Esophagus muscularis mucosa (tissue), 4 donors: ENCODE results near the gene TBCD. TPM values are rescaled to one million over a fixed set of nuclear protein-coding genes. Genes with fewer than 3 reads are reported as not detected.

ENCODE experiments used
- DNase-seq: peaks from one replicate; pipeline ENCODE4 v3.0.0-alpha.2; 2017; ENCODE audit errors: extremely low spot score
- H3K27ac ChIP-seq, 4 donors: fragments of 200-600 bp; sonication (generic); replicated peaks in 1 of 4; 1 replicate in 3 of 4; 2 replicates in 1 of 4; pipeline ENCODE4 v1.5.1; 2016 to 2019; ENCODE audit warnings: mild to moderate bottlenecking in 1 of 4
- H3K27me3 ChIP-seq, 4 donors: fragments of 200-600 bp; sonication (generic); one replicate each; pipeline versions ENCODE4 v1.5.1 to v1.6.0; 2016 to 2019
- H3K36me3 ChIP-seq, 4 donors: fragments of 200-600 bp; sonication (generic); one replicate each; pipeline ENCODE4 v1.5.1; 2016 to 2019
- H3K4me1 ChIP-seq, 4 donors: fragments of 200-600 bp; sonication (generic); one replicate each; pipeline ENCODE4 v1.5.1; 2016 to 2019
- H3K4me3 ChIP-seq, 4 donors: fragments of 200-600 bp; sonication (generic); 1 replicate in 2 of 4; 2 replicates in 2 of 4; pipeline ENCODE4 v1.5.1; 2016 to 2019; ENCODE audit warnings: mild to moderate bottlenecking in 4 of 4, moderate library complexity in 1 of 4
- H3K9me3 ChIP-seq, 4 donors: fragments of 200-600 bp; sonication (generic); 1 replicate in 3 of 4; 2 replicates in 1 of 4; pipeline ENCODE4 v1.5.1; 2016 to 2019
- EP300 ChIP-seq: sonication (generic); formaldehyde crosslinking; IDR thresholded peaks from one replicate; pipeline ENCODE4 v1.6.1; 2017; ENCODE audit warnings: antibody characterized with exemption
- POLR2A ChIP-seq: fragments of 450-650 bp; IDR thresholded peaks from one replicate; pipeline ENCODE4 v1.6.1; 2017; ENCODE audit warnings: antibody characterized with exemption, moderate library complexity, mild to moderate bottlenecking, low read depth
- POLR2AphosphoS5 ChIP-seq, 2 donors: sonication (generic); formaldehyde crosslinking; IDR thresholded peaks; one replicate each; pipeline ENCODE4 v1.6.1; 2017; ENCODE audit warnings: antibody characterized with exemption in 2 of 2
- WGBS: methylation state at CpG from one replicate; pipeline ENCODE4 v1.1.5; 2018; 5-methylcytosine and 5-hydroxymethylcytosine counted together
- intact Hi-C: fragments of 100-400 bp; cut with DNase I; formaldehyde crosslinking; loops from one replicate; pipeline ENCODE4 v1.15.1; 2023
- total RNA-seq, 4 donors: library from RNA; depleted of rRNA; stranded (reverse); fragments of >200 nt; gene quantifications; one replicate each; pipeline versions ENCODE4 v1.1.0 to v1.2.1, GENCODE V29; 2016
- TF ChIP-seq, protein P1 (sequence below), 3 experiments: fragments of 200-600 bp in 2 of 3; fragments of 450-650 bp in 1 of 3; sonication (generic) in 2 of 3; IDR thresholded peaks; one replicate each; pipeline ENCODE4 v1.5.1; 2017 to 2019; ENCODE audit warnings: antibody characterized with exemption in 3 of 3, mild to moderate bottlenecking in 2 of 3, moderate library complexity in 1 of 3

The TBCD gene
- total RNA-seq, 4 donors from 2014 or later, result 38.1 to 56.7 (median 53.6) TPM

GRCh38 chr17:82941021-82942001 lies 189.4 kb downstream of the TBCD start:
- H3K4me3 ChIP-seq, result no peak overlapping the region
- no peak overlapping the region for H3K27ac ChIP-seq
- H3K27me3 ChIP-seq, result no peaks in the 10 kb centered on the region
- peaks cover 66 to 91% (median 87%) of the 10 kb centered on the region in 4 donors for H3K36me3 ChIP-seq
- no peak for TF ChIP-seq EP300
- no peak for TF ChIP-seq POLR2AphosphoS5 (IDR thresholded peaks at IDR 0.05)
- no peak for TF ChIP-seq POLR2A
- TF ChIP-seq, protein P1, sequence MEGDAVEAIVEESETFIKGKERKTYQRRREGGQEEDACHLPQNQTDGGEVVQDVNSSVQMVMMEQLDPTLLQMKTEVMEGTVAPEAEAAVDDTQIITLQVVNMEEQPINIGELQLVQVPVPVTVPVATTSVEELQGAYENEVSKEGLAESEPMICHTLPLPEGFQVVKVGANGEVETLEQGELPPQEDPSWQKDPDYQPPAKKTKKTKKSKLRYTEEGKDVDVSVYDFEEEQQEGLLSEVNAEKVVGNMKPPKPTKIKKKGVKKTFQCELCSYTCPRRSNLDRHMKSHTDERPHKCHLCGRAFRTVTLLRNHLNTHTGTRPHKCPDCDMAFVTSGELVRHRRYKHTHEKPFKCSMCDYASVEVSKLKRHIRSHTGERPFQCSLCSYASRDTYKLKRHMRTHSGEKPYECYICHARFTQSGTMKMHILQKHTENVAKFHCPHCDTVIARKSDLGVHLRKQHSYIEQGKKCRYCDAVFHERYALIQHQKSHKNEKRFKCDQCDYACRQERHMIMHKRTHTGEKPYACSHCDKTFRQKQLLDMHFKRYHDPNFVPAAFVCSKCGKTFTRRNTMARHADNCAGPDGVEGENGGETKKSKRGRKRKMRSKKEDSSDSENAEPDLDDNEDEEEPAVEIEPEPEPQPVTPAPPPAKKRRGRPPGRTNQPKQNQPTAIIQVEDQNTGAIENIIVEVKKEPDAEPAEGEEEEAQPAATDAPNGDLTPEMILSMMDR (IDR thresholded peaks at IDR 0.05), result no peak
- intact Hi-C loops, result no loop called here
- no peak for DNase-seq
- H3K4me1 ChIP-seq, result no peaks in the 10 kb centered on the region
- 93% methylated on average over 32 of the region's 36 CpGs for WGBS
- H3K9me3 ChIP-seq, result peaks cover 0 to 32% (median 29%) of the 10 kb centered on the region in 4 donors

GRCh38 chr17:82942166-82943130 lies 190.6 kb downstream of the TBCD start:
- Histone ChIP-seq H3K27ac (no peak overlapping the region), H3K4me3 (no peak overlapping the region), H3K9me3 (peaks cover 0 to 40% (median 34%) of the 10 kb centered on the region in 4 donors), H3K36me3 (peaks cover 64 to 79% (median 76%) of the 10 kb centered on the region in 4 donors), H3K4me1 (no peaks in the 10 kb centered on the region), H3K27me3 (no peaks in the 10 kb centered on the region)
- intact Hi-C loops, result no loop called here
- no peak for TF ChIP-seq EP300
- TF ChIP-seq POLR2A, result no peak
- TF ChIP-seq, protein P1 (IDR thresholded peaks at IDR 0.05), result no peak
- no peak for TF ChIP-seq POLR2AphosphoS5 (IDR thresholded peaks at IDR 0.05)
- DNase-seq, result no peak
- WGBS, result 83% methylated on average over 16 of the region's 18 CpGs

GRCh38 chr17:82943339-82943738 lies 191.5 kb downstream of the TBCD start:
- Histone ChIP-seq H3K27me3 (no peaks in the 10 kb centered on the region), H3K36me3 (peaks cover 55 to 70% (median 67%) of the 10 kb centered on the region in 4 donors), H3K27ac (no peak overlapping the region), H3K9me3 (peaks cover 0 to 40% (median 34%) of the 10 kb centered on the region in 4 donors), H3K4me3 (no peak overlapping the region), H3K4me1 (no peaks in the 10 kb centered on the region)
- no peak for DNase-seq
- TF ChIP-seq POLR2A (no peak), POLR2AphosphoS5 (IDR thresholded peaks at IDR 0.05) (no peak)
- intact Hi-C loops, result no loop called here
- WGBS, result 99% methylated on average over 7 of the region's 7 CpGs

GRCh38 chr17:82943751-82944150 lies 191.9 kb downstream of the TBCD start:
- no peak for DNase-seq
- intact Hi-C loops, result no loop called here
- peaks cover 0 to 40% (median 34%) of the 10 kb centered on the region in 4 donors for H3K9me3 ChIP-seq

DNA sequence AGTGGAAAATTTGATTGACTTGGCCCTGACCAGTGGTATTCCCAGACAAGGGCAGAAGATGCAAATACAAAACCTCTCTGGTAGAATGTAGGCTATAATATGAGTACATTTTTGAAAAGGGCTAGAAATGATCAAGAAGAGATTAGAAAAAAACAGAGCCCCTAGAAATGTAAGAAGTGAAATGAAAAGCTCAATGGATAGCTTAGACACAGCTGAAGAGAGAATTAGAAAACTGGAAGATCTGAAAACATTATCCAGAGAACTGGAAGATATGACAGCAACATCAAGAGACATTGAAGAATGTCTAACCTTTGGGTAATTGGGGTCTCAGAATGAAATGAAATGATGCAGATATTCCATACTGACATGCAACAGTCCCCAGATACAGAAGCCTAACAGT lies 193.1 kb downstream of the TBCD start:
- Histone ChIP-seq H3K4me1 (no peaks in the 10 kb centered on the region), H3K4me3 (no peak overlapping the region), H3K27ac (no peak overlapping the region), H3K36me3 (peaks cover 48 to 54% (median 52%) of the 10 kb centered on the region in 4 donors), H3K9me3 (peaks cover 0 to 40% (median 36%) of the 10 kb centered on the region in 4 donors), H3K27me3 (no peaks in the 10 kb centered on the region)
- no peak for DNase-seq
- intact Hi-C loops, result no loop called here
- TF ChIP-seq, protein P1 (IDR thresholded peaks at IDR 0.05), result no peak
- TF ChIP-seq POLR2A (no peak), POLR2AphosphoS5 (IDR thresholded peaks at IDR 0.05) (no peak), EP300 (no peak)

More at GRCh38 chr17:82943751-82944150, 191.9 kb downstream of the TBCD start:
- 96% methylated on average over 8 of the region's 8 CpGs for WGBS
- TF ChIP-seq POLR2AphosphoS5 (IDR thresholded peaks at IDR 0.05), result no peak
- H3K4me3 ChIP-seq, result no peak overlapping the region
- H3K4me1 ChIP-seq, result no peaks in the 10 kb centered on the region
- no peaks in the 10 kb centered on the region for H3K27me3 ChIP-seq
- peaks cover 55 to 66% (median 63%) of the 10 kb centered on the region in 4 donors for H3K36me3 ChIP-seq
- no peak overlapping the region for H3K27ac ChIP-seq
